HL-60 (cell line): Measurements from ENCODE around the gene MACROD2.

Experiments
- POLR2AphosphoS5 ChIP-seq: IDR thresholded peaks from 2 replicates; pipeline ENCODE4 v1.6.1; 2012; ENCODE audit warnings: low read depth
- TF ChIP-seq, protein P1 (sequence below): IDR thresholded peaks from one replicate; pipeline ENCODE4 v1.5.1; 2011; ENCODE audit warnings: low read length, control low read depth, inconsistent platforms; ENCODE audit not compliant: insufficient read depth

DNA sequence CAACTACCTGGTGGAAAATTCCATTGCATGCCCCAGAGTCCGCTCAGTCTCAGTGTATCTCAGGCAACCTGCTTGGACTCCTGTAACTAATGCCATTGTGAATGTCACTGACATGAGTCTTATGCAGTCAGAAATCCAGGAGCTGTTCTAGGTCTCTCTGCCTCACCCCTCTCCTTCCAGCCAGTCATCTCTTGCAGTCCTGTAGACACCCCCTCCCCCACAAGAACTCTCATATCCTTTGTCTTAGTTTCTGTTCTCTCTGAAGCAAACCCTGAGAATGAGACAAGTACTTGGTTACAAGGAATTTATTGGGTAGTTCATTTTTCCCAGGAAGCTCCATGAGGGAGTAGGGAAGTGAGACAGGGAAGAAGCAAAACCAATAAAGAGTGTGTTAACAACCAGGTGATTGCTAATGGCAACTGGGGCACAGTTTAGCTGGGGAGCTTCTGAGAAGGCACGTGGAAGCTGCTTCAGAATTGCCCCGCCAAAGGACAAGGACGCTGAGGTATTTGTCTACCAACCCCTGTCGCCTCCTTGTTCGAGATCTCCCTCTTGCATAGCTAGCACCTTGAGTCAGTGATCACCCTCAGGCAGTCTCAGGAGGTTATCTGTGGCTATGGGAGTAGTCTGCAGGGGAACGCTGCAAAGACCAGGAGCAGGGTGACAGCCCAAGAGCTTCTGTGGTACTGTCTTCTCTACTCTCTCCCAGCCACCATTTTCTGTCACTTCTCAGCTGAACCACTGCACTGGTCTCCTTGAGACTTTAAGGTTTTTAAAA lies 1253.5 kb downstream of the MACROD2 start:
- TF ChIP-seq, protein P1, sequence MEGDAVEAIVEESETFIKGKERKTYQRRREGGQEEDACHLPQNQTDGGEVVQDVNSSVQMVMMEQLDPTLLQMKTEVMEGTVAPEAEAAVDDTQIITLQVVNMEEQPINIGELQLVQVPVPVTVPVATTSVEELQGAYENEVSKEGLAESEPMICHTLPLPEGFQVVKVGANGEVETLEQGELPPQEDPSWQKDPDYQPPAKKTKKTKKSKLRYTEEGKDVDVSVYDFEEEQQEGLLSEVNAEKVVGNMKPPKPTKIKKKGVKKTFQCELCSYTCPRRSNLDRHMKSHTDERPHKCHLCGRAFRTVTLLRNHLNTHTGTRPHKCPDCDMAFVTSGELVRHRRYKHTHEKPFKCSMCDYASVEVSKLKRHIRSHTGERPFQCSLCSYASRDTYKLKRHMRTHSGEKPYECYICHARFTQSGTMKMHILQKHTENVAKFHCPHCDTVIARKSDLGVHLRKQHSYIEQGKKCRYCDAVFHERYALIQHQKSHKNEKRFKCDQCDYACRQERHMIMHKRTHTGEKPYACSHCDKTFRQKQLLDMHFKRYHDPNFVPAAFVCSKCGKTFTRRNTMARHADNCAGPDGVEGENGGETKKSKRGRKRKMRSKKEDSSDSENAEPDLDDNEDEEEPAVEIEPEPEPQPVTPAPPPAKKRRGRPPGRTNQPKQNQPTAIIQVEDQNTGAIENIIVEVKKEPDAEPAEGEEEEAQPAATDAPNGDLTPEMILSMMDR: no peak
- no peak for TF ChIP-seq POLR2AphosphoS5
